A549 treated with GW870086 at 1 μM for 4 hours (cell line): ENCODE measurements around the gene MTMR12. TPM values are rescaled to one million over a fixed set of nuclear protein-coding genes. Genes with fewer than 3 reads are reported as not detected.

Experiments used
- total RNA-seq: library from RNA; stranded (reverse); fragments of 200-300 nt; extraction: Qiagen RNA extraction; gene quantifications from 5 replicates; pipeline ENCODE4 v1.2.3, GENCODE V29; 2022; ENCODE audit warnings: low read depth

MTMR12 gene
- 11.7 to 18.4 TPM (median 18.2 TPM) in 5 replicates for total RNA-seq

GRCh38 chr5:32312595-32313332 lies at the start of gene MTMR12:
MTMR12 (minus strand) TSS chr5:32312939; CDS start chr5:32312838, 101 bp downstream.

Other genes starting within 250 kb of the MTMR12 start
- gene GOLPH3, start 138.6 kb downstream of the MTMR12 start, total RNA-seq, result 57.9 to 73.2 TPM (median 69.1 TPM) in 5 replicates
- 51.3 to 70.4 TPM (median 60.5 TPM) in 5 replicates for gene ZFR, start 131.8 kb upstream of the MTMR12 start, total RNA-seq